Measurements from ENCODE around the gene PCAT7.
"Not testable (repeated sequence)": the region's sequence is repeated elsewhere in the genome, so short reads cannot be mapped to it uniquely, and the experiment has no call there.

The PCAT7 gene

GRCh38 chr9:94538908-94539307 lies 16.0 kb upstream of the PCAT7 start:
- Mint-ChIP-seq H3K36me3 (ENCODE audit: low read depth) (no peaks in the 10 kb centered on the region), H3K4me3 (no peak overlapping the region), H3K4me1 (ENCODE audit: low read depth) (no peaks in the 10 kb centered on the region), H3K9me3 (no peaks in the 10 kb centered on the region), H3K27me3 (ENCODE audit: low read depth) (no peaks in the 10 kb centered on the region), H3K27ac (no peak overlapping the region)

- not testable (repeated sequence) for H3K9me3 Mint-ChIP-seq
These were observed 10.5 kb upstream of the PCAT7 start for GRCh38 chr9:94544335-94544734.

GRCh38 chr9:94545940-94546339 lies 8.9 kb upstream of the PCAT7 start:
- no peaks in the 10 kb centered on the region for H3K36me3 Mint-ChIP-seq (ENCODE audit: low read depth)
- H3K9me3 Mint-ChIP-seq = no peaks in the 10 kb centered on the region
- no peak overlapping the region for H3K27ac Mint-ChIP-seq
- H3K27me3 Mint-ChIP-seq (ENCODE audit: low read depth) = peaks cover 29% of the 10 kb centered on the region
- no peak overlapping the region for H3K4me3 Mint-ChIP-seq
- no peaks in the 10 kb centered on the region for H3K4me1 Mint-ChIP-seq (ENCODE audit: low read depth)

More at GRCh38 chr9:94544335-94544734, 10.5 kb upstream of the PCAT7 start:
- H3K27ac Mint-ChIP-seq; H3K4me1 Mint-ChIP-seq (ENCODE audit: low read depth); H3K36me3 Mint-ChIP-seq (ENCODE audit: low read depth); H3K4me3 Mint-ChIP-seq: not testable (repeated sequence)
- H3K27me3 Mint-ChIP-seq (ENCODE audit: low read depth) = peaks cover 18% of the 10 kb centered on the region

- H3K27ac Mint-ChIP-seq = no peak overlapping the region
- no peaks in the 10 kb centered on the region for H3K4me1 Mint-ChIP-seq (ENCODE audit: low read depth)
- no peak overlapping the region for H3K4me3 Mint-ChIP-seq
- no peaks in the 10 kb centered on the region for H3K36me3 Mint-ChIP-seq (ENCODE audit: low read depth)
- no peaks in the 10 kb centered on the region for H3K9me3 Mint-ChIP-seq
- peaks cover 21% of the 10 kb centered on the region for H3K27me3 Mint-ChIP-seq (ENCODE audit: low read depth)
These were observed 1.6 kb upstream of the PCAT7 start for GRCh38 chr9:94553029-94553938.

GRCh38 chr9:94554078-94554438 lies 825 bp upstream of the PCAT7 start:
- H3K4me1 Mint-ChIP-seq (ENCODE audit: low read depth) = no peaks in the 10 kb centered on the region
- no peaks in the 10 kb centered on the region for H3K36me3 Mint-ChIP-seq (ENCODE audit: low read depth)
- H3K9me3 Mint-ChIP-seq = no peaks in the 10 kb centered on the region
- peaks cover 16% of the 10 kb centered on the region for H3K27me3 Mint-ChIP-seq (ENCODE audit: low read depth)
- H3K27ac Mint-ChIP-seq = no peak overlapping the region
- no peak overlapping the region for H3K4me3 Mint-ChIP-seq

- H3K4me3 Mint-ChIP-seq = no peak overlapping the region
- H3K36me3 Mint-ChIP-seq (ENCODE audit: low read depth) = no peaks in the 10 kb centered on the region
- H3K27me3 Mint-ChIP-seq (ENCODE audit: low read depth) = no peaks in the 10 kb centered on the region
- no peaks in the 10 kb centered on the region for H3K4me1 Mint-ChIP-seq (ENCODE audit: low read depth)
- H3K27ac Mint-ChIP-seq = no peak overlapping the region
- H3K9me3 Mint-ChIP-seq = no peaks in the 10 kb centered on the region
These were observed 2.5 kb downstream of the PCAT7 start for GRCh38 chr9:94557376-94557775.

GRCh38 chr9:94560237-94560636 lies 5.4 kb downstream of the PCAT7 start:
- H3K9me3 Mint-ChIP-seq = no peaks in the 10 kb centered on the region
- H3K27me3 Mint-ChIP-seq (ENCODE audit: low read depth) = peaks cover 3% of the 10 kb centered on the region
- peaks cover 1% of the 10 kb centered on the region for H3K4me1 Mint-ChIP-seq (ENCODE audit: low read depth)
- H3K36me3 Mint-ChIP-seq (ENCODE audit: low read depth) = no peaks in the 10 kb centered on the region
- no peak overlapping the region for H3K4me3 Mint-ChIP-seq
- no peak overlapping the region for H3K27ac Mint-ChIP-seq

GRCh38 chr9:94563548-94563947 lies 8.7 kb downstream of the PCAT7 start:
- no peak overlapping the region for H3K27ac Mint-ChIP-seq
- H3K4me1 Mint-ChIP-seq (ENCODE audit: low read depth) = peaks cover 1% of the 10 kb centered on the region
- H3K27me3 Mint-ChIP-seq (ENCODE audit: low read depth) = peaks cover 4% of the 10 kb centered on the region
- H3K9me3 Mint-ChIP-seq = no peaks in the 10 kb centered on the region
- H3K4me3 Mint-ChIP-seq = no peak overlapping the region
- H3K36me3 Mint-ChIP-seq (ENCODE audit: low read depth) = no peaks in the 10 kb centered on the region

- not testable (repeated sequence) for H3K27ac Mint-ChIP-seq; H3K4me1 Mint-ChIP-seq (ENCODE audit: low read depth); H3K9me3 Mint-ChIP-seq; H3K27me3 Mint-ChIP-seq (ENCODE audit: low read depth); H3K36me3 Mint-ChIP-seq (ENCODE audit: low read depth); H3K4me3 Mint-ChIP-seq
These were observed 9.4 kb downstream of the PCAT7 start for GRCh38 chr9:94564279-94564678.

GRCh38 chr9:94566550-94566949 lies 11.7 kb downstream of the PCAT7 start:
- Mint-ChIP-seq H3K4me1 (ENCODE audit: low read depth) (peaks cover 1% of the 10 kb centered on the region), H3K27me3 (ENCODE audit: low read depth) (peaks cover 8% of the 10 kb centered on the region), H3K36me3 (ENCODE audit: low read depth) (no peaks in the 10 kb centered on the region), H3K9me3 (no peaks in the 10 kb centered on the region), H3K4me3 (no peak overlapping the region), H3K27ac (no peak overlapping the region)

GRCh38 chr9:94567271-94567670 lies 12.4 kb downstream of the PCAT7 start:
- no peak overlapping the region for H3K27ac Mint-ChIP-seq
- H3K4me3 Mint-ChIP-seq = no peak overlapping the region
- H3K36me3 Mint-ChIP-seq (ENCODE audit: low read depth) = no peaks in the 10 kb centered on the region
- no peaks in the 10 kb centered on the region for H3K9me3 Mint-ChIP-seq
- peaks cover 1% of the 10 kb centered on the region for H3K4me1 Mint-ChIP-seq (ENCODE audit: low read depth)
- H3K27me3 Mint-ChIP-seq (ENCODE audit: low read depth) = peaks cover 16% of the 10 kb centered on the region

GRCh38 chr9:94568250-94568889 lies 13.5 kb downstream of the PCAT7 start:
- H3K27me3 Mint-ChIP-seq (ENCODE audit: low read depth) = peaks cover 22% of the 10 kb centered on the region
- no peak overlapping the region for H3K4me3 Mint-ChIP-seq
- H3K9me3 Mint-ChIP-seq = no peaks in the 10 kb centered on the region
- no peaks in the 10 kb centered on the region for H3K36me3 Mint-ChIP-seq (ENCODE audit: low read depth)
- H3K27ac Mint-ChIP-seq = no peak overlapping the region
- peaks cover 1% of the 10 kb centered on the region for H3K4me1 Mint-ChIP-seq (ENCODE audit: low read depth)

- no peaks in the 10 kb centered on the region for H3K9me3 Mint-ChIP-seq
These were observed 14.3 kb downstream of the PCAT7 start for GRCh38 chr9:94568972-94569712.

GRCh38 chr9:94576131-94576530 lies 21.2 kb downstream of the PCAT7 start:
- H3K27ac Mint-ChIP-seq = no peak overlapping the region
- no peaks in the 10 kb centered on the region for H3K4me1 Mint-ChIP-seq (ENCODE audit: low read depth)
- H3K4me3 Mint-ChIP-seq = no peak overlapping the region
- peaks cover 25% of the 10 kb centered on the region for H3K27me3 Mint-ChIP-seq (ENCODE audit: low read depth)
- no peaks in the 10 kb centered on the region for H3K9me3 Mint-ChIP-seq
- H3K36me3 Mint-ChIP-seq (ENCODE audit: low read depth) = no peaks in the 10 kb centered on the region

More at GRCh38 chr9:94568972-94569712, 14.3 kb downstream of the PCAT7 start:
- Mint-ChIP-seq H3K27ac (no peak overlapping the region), H3K36me3 (ENCODE audit: low read depth) (no peaks in the 10 kb centered on the region), H3K27me3 (ENCODE audit: low read depth) (peaks cover 27% of the 10 kb centered on the region), H3K4me3 (no peak overlapping the region), H3K4me1 (ENCODE audit: low read depth) (no peaks in the 10 kb centered on the region)

GRCh38 chr9:94577036-94577435 lies 22.2 kb downstream of the PCAT7 start:
- H3K27ac Mint-ChIP-seq = no peak overlapping the region
- no peaks in the 10 kb centered on the region for H3K9me3 Mint-ChIP-seq
- H3K36me3 Mint-ChIP-seq (ENCODE audit: low read depth) = no peaks in the 10 kb centered on the region
- peaks cover 19% of the 10 kb centered on the region for H3K27me3 Mint-ChIP-seq (ENCODE audit: low read depth)
- no peaks in the 10 kb centered on the region for H3K4me1 Mint-ChIP-seq (ENCODE audit: low read depth)
- no peak overlapping the region for H3K4me3 Mint-ChIP-seq

Measured in T-helper 1 cell treated with Interleukin-12 subunit alpha and Interleukin-12 subunit beta and Interleukin-4 antibody, amounts not matched to agents 30 μg/mL and 1 μg/mL, for 36 hours (primary cell).